Liver (tissue), 9 donors: ENCODE results near the gene TCEA3. TPM values are rescaled to one million over a fixed set of nuclear protein-coding genes. Genes with fewer than 3 reads are reported as not detected.

ENCODE experiments used
- DNase-seq: peaks from one replicate; pipeline ENCODE4 v3.0.0-alpha.2; 2017; ENCODE audit warnings: low spot score
- H3K27ac ChIP-seq, 2 donors: one replicate each; pipeline ENCODE4 v1.7.0; 2013; ENCODE audit warnings: inconsistent platforms in 2 of 2, low read length in 2 of 2, control low read depth in 1 of 2, low read depth in 1 of 2, mild to moderate bottlenecking in 1 of 2
- H3K27me3 ChIP-seq, 4 donors: one replicate each; pipeline versions ENCODE4 v1.6.1 to v1.7.0; 2013; ENCODE audit warnings: low read length in 3 of 4, inconsistent platforms in 1 of 4, mild to moderate bottlenecking in 1 of 4, moderate library complexity in 1 of 4; ENCODE audit not compliant: control insufficient read depth in 4 of 4, insufficient read depth in 4 of 4
- H3K36me3 ChIP-seq, 4 donors: one replicate each; pipeline versions ENCODE4 v1.6.1 to v1.7.0; 2013; ENCODE audit warnings: low read length in 3 of 4, mild to moderate bottlenecking in 3 of 4, low read depth in 1 of 4, moderate library complexity in 1 of 4; ENCODE audit not compliant: control insufficient read depth in 4 of 4, insufficient read depth in 3 of 4
- H3K4me1 ChIP-seq, 4 donors: one replicate each; pipeline versions ENCODE4 v1.6.1 to v1.7.0; 2013; ENCODE audit warnings: low read length in 3 of 4, mild to moderate bottlenecking in 3 of 4, moderate library complexity in 1 of 4; ENCODE audit not compliant: control insufficient read depth in 4 of 4, insufficient read depth in 4 of 4
- H3K4me3 ChIP-seq, 3 donors: one replicate each; pipeline versions ENCODE4 v1.6.1 to v1.7.0; 2013; ENCODE audit warnings: low read length in 3 of 3, control low read depth in 1 of 3, low read depth in 1 of 3, mild to moderate bottlenecking in 1 of 3
- H3K9ac ChIP-seq, 2 donors: one replicate each; pipeline ENCODE4 v1.7.0; 2013; ENCODE audit warnings: low read length in 2 of 2, mild to moderate bottlenecking in 2 of 2, moderate library complexity in 2 of 2, control low read depth in 1 of 2, low read depth in 1 of 2
- H3K9me3 ChIP-seq, 4 donors: one replicate each; pipeline versions ENCODE4 v1.6.1 to v1.7.0; 2013; ENCODE audit warnings: low read length in 3 of 4; ENCODE audit not compliant: control insufficient read depth in 4 of 4
- FOXA2 ChIP-seq: IDR thresholded peaks from 2 replicates; pipeline ENCODE4 v1.6.1; 2016; ENCODE audit warnings: antibody characterized with exemption
- HNF4A ChIP-seq, 2 donors: conservative IDR thresholded peaks; 2 replicates each; pipeline ENCODE4 v1.6.1; 2016; ENCODE audit warnings: antibody characterized with exemption in 2 of 2, mild to moderate bottlenecking in 2 of 2
- JUND ChIP-seq, 2 donors: IDR thresholded peaks; 2 replicates each; pipeline ENCODE4 v1.6.1; 2016; ENCODE audit warnings: antibody characterized with exemption in 2 of 2
- NR2F2 ChIP-seq: IDR thresholded peaks from 2 replicates; pipeline ENCODE4 v1.6.1; 2016; ENCODE audit warnings: antibody characterized with exemption
- RAD21 ChIP-seq, 2 donors: IDR thresholded peaks; 2 replicates each; pipeline ENCODE4 v1.6.1; 2016; ENCODE audit warnings: antibody characterized with exemption in 2 of 2, mild to moderate bottlenecking in 2 of 2
- RXRA ChIP-seq, 2 donors: IDR thresholded peaks; 2 replicates each; pipeline ENCODE4 v1.6.1; 2017 to 2018; ENCODE audit warnings: antibody characterized with exemption in 2 of 2, mild to moderate bottlenecking in 1 of 2
- SP1 ChIP-seq: IDR thresholded peaks from 2 replicates; pipeline ENCODE4 v1.6.1; 2018; ENCODE audit warnings: antibody characterized with exemption, mild to moderate bottlenecking
- YY1 ChIP-seq: IDR thresholded peaks from 2 replicates; pipeline ENCODE4 v1.6.1; 2016; ENCODE audit warnings: antibody characterized with exemption, mild to moderate bottlenecking
- ZBTB33 ChIP-seq: IDR thresholded peaks from 2 replicates; pipeline ENCODE4 v1.6.1; 2016; ENCODE audit warnings: antibody characterized with exemption
- WGBS: extraction: QIAGEN DNeasy Blood & Tissue Kit; methylation state at CpG from one replicate; pipeline ENCODE4 v1.1.7; 2013; 5-methylcytosine and 5-hydroxymethylcytosine counted together
- polyA plus RNA-seq, 2 donors: library from polyadenylated mRNA; stranded (reverse) in 1 of 2; unstranded in 1 of 2; fragments of 200-250 nt in 1 of 2; fragments of >200 nt in 1 of 2; fragmentation: Nextera tagmentation in 1 of 2; extraction: Ambion mirVana in 1 of 2; gene quantifications; one replicate each; pipeline versions ENCODE4 v1.2.1 to v1.2.3, GENCODE V29; 2013 to 2015
- total RNA-seq, 2 donors: library from RNA; depleted of rRNA; stranded (reverse); fragments of >200 nt; gene quantifications; one replicate each; pipeline ENCODE4 v1.2.3, GENCODE V29; 2014
- TF ChIP-seq, protein P1 (sequence below): fragments of 150-350 bp; IDR thresholded peaks from 2 replicates; pipeline ENCODE4 v1.5.1; 2017; ENCODE audit warnings: improper control_type of control experiment, low read depth, low read length; ENCODE audit not compliant: missing input control
- TF ChIP-seq, protein P2 (sequence below): IDR thresholded peaks from 2 replicates; pipeline ENCODE4 v1.6.1; 2016; ENCODE audit warnings: antibody characterized with exemption, mild to moderate bottlenecking
- TF ChIP-seq, protein P3 (sequence below): IDR thresholded peaks from 2 replicates; pipeline ENCODE4 v1.6.1; 2016; ENCODE audit warnings: antibody characterized with exemption
- TF ChIP-seq, protein P4 (sequence below): IDR thresholded peaks from 2 replicates; pipeline ENCODE4 v1.6.1; 2016; ENCODE audit warnings: antibody characterized with exemption
- donor health status: healthy.
- donor health status: healthy.
- donor health status: healthy.
- donor health status: healthy.
- donor health status: healthy.

The TCEA3 gene
- total and polyA plus RNA-seq, 4 donors, result 29.6 to 142 (median 47.6) TPM

DNA sequence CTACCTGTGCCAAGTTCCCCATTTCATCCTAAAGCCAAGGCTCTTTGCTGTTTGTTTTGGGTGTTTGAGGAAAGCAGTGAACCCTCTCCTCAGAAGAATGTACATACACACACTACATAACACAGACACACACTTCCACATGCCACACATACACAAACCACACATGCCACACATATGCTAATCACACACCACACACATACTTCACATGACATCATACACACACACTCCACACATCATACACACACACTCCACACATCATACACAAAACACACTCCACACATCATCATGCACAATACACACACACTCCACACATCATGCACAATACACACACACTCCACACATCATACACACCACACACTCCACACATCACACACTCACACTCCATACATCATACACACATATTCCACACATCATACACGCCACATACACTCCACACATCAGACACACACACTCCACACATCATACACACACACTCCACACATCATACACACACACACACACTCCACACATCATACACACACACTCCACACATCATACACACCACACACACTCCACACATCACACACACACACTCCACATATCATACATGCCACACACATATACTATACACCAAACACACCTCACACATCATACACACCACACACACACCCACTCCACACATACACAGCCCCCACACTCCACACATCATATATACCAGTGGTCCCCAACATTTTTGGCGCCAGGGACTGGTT lies 32.3 kb downstream of the TCEA3 start (continued):
- TF ChIP-seq, protein P1, sequence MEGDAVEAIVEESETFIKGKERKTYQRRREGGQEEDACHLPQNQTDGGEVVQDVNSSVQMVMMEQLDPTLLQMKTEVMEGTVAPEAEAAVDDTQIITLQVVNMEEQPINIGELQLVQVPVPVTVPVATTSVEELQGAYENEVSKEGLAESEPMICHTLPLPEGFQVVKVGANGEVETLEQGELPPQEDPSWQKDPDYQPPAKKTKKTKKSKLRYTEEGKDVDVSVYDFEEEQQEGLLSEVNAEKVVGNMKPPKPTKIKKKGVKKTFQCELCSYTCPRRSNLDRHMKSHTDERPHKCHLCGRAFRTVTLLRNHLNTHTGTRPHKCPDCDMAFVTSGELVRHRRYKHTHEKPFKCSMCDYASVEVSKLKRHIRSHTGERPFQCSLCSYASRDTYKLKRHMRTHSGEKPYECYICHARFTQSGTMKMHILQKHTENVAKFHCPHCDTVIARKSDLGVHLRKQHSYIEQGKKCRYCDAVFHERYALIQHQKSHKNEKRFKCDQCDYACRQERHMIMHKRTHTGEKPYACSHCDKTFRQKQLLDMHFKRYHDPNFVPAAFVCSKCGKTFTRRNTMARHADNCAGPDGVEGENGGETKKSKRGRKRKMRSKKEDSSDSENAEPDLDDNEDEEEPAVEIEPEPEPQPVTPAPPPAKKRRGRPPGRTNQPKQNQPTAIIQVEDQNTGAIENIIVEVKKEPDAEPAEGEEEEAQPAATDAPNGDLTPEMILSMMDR, result no peak
- no peak for TF ChIP-seq FOXA2
- TF ChIP-seq, protein P2, sequence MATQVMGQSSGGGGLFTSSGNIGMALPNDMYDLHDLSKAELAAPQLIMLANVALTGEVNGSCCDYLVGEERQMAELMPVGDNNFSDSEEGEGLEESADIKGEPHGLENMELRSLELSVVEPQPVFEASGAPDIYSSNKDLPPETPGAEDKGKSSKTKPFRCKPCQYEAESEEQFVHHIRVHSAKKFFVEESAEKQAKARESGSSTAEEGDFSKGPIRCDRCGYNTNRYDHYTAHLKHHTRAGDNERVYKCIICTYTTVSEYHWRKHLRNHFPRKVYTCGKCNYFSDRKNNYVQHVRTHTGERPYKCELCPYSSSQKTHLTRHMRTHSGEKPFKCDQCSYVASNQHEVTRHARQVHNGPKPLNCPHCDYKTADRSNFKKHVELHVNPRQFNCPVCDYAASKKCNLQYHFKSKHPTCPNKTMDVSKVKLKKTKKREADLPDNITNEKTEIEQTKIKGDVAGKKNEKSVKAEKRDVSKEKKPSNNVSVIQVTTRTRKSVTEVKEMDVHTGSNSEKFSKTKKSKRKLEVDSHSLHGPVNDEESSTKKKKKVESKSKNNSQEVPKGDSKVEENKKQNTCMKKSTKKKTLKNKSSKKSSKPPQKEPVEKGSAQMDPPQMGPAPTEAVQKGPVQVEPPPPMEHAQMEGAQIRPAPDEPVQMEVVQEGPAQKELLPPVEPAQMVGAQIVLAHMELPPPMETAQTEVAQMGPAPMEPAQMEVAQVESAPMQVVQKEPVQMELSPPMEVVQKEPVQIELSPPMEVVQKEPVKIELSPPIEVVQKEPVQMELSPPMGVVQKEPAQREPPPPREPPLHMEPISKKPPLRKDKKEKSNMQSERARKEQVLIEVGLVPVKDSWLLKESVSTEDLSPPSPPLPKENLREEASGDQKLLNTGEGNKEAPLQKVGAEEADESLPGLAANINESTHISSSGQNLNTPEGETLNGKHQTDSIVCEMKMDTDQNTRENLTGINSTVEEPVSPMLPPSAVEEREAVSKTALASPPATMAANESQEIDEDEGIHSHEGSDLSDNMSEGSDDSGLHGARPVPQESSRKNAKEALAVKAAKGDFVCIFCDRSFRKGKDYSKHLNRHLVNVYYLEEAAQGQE, result no peak

- TF ChIP-seq RAD21 (IDR thresholded peaks at IDR 0.05), result no peak
- TF ChIP-seq, protein P3, sequence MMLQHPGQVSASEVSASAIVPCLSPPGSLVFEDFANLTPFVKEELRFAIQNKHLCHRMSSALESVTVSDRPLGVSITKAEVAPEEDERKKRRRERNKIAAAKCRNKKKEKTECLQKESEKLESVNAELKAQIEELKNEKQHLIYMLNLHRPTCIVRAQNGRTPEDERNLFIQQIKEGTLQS, result no peak
- TF ChIP-seq JUND (IDR thresholded peaks at IDR 0.05), result no peak
- no peak for TF ChIP-seq SP1
- no peak for TF ChIP-seq FOXA2
- TF ChIP-seq RXRA (IDR thresholded peaks at IDR 0.05), result no peak
- no peak for TF ChIP-seq NR2F2
- TF ChIP-seq, protein P1, result no peak
- no peak for TF ChIP-seq ZBTB33
- TF ChIP-seq, protein P4, sequence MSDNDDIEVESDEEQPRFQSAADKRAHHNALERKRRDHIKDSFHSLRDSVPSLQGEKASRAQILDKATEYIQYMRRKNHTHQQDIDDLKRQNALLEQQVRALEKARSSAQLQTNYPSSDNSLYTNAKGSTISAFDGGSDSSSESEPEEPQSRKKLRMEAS, result no peak
- no peak for TF ChIP-seq YY1
- no peak for TF ChIP-seq HNF4A (conservative IDR thresholded peaks at IDR 0.05)
- TF ChIP-seq, protein P2, result no peak
- DNase-seq, result no peak
- no peak overlapping the region for H3K4me3 ChIP-seq
- no peak overlapping the region for H3K9ac ChIP-seq
- no peaks in the 10 kb centered on the region for H3K27me3 ChIP-seq
- H3K9me3 ChIP-seq, result no peaks in the 10 kb centered on the region
- peaks cover 0 to 21% (median 11%) of the 10 kb centered on the region in 4 donors for H3K36me3 ChIP-seq
- 85% methylated on average over 9 of the region's 9 CpGs for WGBS
- H3K4me1 ChIP-seq, result peaks cover 0 to 4% (median 0%) of the 10 kb centered on the region in 4 donors
- H3K27ac ChIP-seq, result no peak overlapping the region
These were observed 34.7 kb downstream of the TCEA3 start for GRCh38 chr1:23389837-23390321.
